ENCODE results near the gene LRRC8E. TPM values are rescaled to one million over a fixed set of nuclear protein-coding genes. Genes with fewer than 3 reads are reported as not detected.
A peak's percentile ranks its signal among the peaks of the same experiment; 100 is the strongest.

The LRRC8E gene
- total RNA-seq, 1 experiment from 2014 or later: 10.3 TPM

DNA sequence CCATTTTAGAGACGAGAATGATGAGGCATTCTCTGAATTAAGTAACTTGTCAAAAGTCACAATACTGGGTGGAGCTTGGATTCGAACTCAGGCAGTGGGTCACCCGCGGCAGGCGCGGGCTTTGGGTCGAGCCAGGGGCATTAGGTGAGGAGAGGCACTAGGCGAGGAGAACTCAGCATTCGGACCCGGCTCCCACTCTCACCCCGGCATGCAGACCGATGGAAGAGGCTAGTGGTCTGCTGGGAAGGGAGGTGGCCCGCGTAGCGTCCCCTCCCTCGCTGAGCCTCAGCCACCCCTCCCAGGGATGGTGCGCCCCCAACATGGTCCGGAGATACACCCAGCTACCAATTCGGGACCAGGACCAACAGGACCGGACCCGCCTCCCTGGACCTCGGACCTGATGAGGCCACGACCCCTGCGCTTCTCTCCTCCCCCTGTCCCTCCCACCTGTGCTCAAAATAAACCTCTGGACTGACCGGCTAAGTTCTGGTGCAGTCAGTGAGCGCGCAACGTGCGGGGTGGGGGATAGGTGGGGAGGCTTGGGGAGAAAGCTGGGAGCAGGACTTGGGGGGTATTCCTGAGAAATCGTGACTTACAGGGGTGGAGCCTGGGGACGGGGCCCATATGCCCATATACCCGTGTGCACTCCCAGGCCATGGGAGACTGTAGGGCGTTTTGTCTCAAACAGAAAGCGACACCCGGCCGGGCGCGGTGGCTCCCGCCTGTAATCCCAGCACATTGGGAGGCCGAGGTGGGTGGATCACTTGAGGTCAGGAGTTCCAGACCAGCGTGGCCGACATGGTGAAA lies 30.5 kb downstream of the LRRC8E start:
- H3K36me3 Mint-ChIP-seq (ENCODE audit: insufficient read depth, unreplicated experiment): peaks cover 27% of the 10 kb centered on the region
- H3K9me3 Mint-ChIP-seq (ENCODE audit: unreplicated experiment): no peaks in the 10 kb centered on the region
- H3K4me1 Mint-ChIP-seq (ENCODE audit: insufficient read depth, unreplicated experiment): peaks cover 19% of the 10 kb centered on the region
- intact Hi-C loops (cut with micrococcal nuclease): no loop called here
- ChIA-PET CTCF (interaction anchor here (0.5 to 2.6 kb wide), 3 partner anchors 10 to 241 kb away, joined by 3 to 7 read pairs (median 3); no protein-coding TSS in a partner anchor), POLR2A (interaction anchor here (0.5 to 3.7 kb wide), 6 partner anchors 10 to 849 kb away, joined by 3 to 61 read pairs (median 12); partner anchors contain the start of genes MAP2K7 and ZNF557)
- H3K4me3 Mint-ChIP-seq (ENCODE audit: unreplicated experiment): no peak overlapping the region
- H3K27me3 Mint-ChIP-seq (ENCODE audit: insufficient read depth, unreplicated experiment): no peaks in the 10 kb centered on the region
- DNase-seq (ENCODE audit: unreplicated experiment): no peak
- no peak overlapping the region for H3K27ac Mint-ChIP-seq (ENCODE audit: low read depth, unreplicated experiment)
- no TSS peak for BruUV-seq (replicated peaks)
- TF ChIP-seq, protein P1, sequence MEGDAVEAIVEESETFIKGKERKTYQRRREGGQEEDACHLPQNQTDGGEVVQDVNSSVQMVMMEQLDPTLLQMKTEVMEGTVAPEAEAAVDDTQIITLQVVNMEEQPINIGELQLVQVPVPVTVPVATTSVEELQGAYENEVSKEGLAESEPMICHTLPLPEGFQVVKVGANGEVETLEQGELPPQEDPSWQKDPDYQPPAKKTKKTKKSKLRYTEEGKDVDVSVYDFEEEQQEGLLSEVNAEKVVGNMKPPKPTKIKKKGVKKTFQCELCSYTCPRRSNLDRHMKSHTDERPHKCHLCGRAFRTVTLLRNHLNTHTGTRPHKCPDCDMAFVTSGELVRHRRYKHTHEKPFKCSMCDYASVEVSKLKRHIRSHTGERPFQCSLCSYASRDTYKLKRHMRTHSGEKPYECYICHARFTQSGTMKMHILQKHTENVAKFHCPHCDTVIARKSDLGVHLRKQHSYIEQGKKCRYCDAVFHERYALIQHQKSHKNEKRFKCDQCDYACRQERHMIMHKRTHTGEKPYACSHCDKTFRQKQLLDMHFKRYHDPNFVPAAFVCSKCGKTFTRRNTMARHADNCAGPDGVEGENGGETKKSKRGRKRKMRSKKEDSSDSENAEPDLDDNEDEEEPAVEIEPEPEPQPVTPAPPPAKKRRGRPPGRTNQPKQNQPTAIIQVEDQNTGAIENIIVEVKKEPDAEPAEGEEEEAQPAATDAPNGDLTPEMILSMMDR (IDR thresholded peaks at IDR 0.05; ENCODE audit: unreplicated experiment): no peak

DNA sequence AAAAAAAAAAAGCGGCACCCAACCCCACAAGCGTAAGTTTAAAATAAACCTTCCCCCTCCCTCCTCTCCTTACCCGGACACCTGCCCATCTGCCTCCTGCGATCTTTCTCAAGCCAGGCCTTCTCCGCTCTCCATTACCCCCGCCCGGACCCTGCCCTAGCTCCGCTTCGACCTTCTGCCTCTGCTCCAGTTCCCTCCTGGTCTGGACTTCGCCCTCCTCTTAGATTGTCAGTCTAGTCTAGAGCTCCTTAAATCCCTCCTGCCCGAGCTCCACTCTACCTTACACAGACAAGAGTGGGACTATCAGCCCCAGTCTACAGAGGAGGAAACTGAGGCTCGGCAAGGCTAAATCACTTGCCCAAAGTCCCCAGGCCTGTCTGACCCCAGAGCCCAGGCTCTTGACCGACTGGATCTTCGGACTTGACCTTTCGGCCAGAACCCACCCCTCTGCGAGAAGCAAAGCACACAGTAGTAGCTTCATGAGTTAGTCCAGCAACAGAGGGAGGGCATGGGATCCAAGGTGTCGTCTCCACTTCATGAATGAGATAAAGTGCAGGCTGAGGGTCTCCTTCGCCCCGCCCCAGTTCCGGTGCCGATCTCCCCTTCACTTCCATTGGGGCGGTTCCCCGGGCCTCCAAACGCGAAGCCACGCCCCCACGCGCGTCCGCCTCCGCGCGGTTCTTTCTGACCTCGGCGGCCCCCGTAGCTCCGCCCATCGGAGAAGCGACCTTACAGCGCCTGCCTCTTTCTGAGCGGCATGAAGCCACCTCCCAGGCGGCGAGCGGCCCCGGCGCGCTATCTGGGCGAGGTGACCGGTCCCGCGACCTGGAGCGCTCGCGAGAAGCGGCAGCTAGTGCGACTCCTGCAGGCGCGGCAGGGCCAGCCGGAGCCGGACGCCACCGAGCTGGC lies 31.6 kb downstream of the LRRC8E start, which contains the start of gene SNAPC2:
Gene SNAPC2, plus strand, starts transcription at position 729 of the 909 bp plus-strand sequence. Its CDS starts 29 bp downstream, at position 758.
- intact Hi-C loops (cut with micrococcal nuclease): loop anchor here (5.0 kb wide), 1 partner anchor 53 kb away; no protein-coding TSS in a partner anchor
- peak within 1 kb of the TSS; percentile 59 for H3K27ac Mint-ChIP-seq (ENCODE audit: low read depth, unreplicated experiment)
- CTCF ChIA-PET: interaction anchor here (0.5 to 3.6 kb wide), 9 partner anchors 9 to 242 kb away, joined by 3 to 15 read pairs (median 4); partner anchors contain the start of gene TIMM44
- no peaks in the 10 kb centered on the region for H3K27me3 Mint-ChIP-seq (ENCODE audit: insufficient read depth, unreplicated experiment)
- H3K4me3 Mint-ChIP-seq (ENCODE audit: unreplicated experiment): peak within 1 kb of the TSS; percentile 88
- BruUV-seq (replicated peaks): no TSS peak
- peak; percentile 94 for DNase-seq (ENCODE audit: unreplicated experiment)
- TF ChIP-seq, protein P1 (IDR thresholded peaks at IDR 0.05; ENCODE audit: unreplicated experiment): no peak
- H3K36me3 Mint-ChIP-seq (ENCODE audit: insufficient read depth, unreplicated experiment): peaks cover 27% of the 10 kb centered on the region
- peaks cover 19% of the 10 kb centered on the region for H3K4me1 Mint-ChIP-seq (ENCODE audit: insufficient read depth, unreplicated experiment)
- POLR2A ChIA-PET: interaction anchor here (0.5 to 2.5 kb wide), 18 partner anchors 10 to 850 kb away, joined by 3 to 61 read pairs (median 4); partner anchors contain the start of genes LRRC8E, MAP2K7, TIMM44 and ZNF557
- no peaks in the 10 kb centered on the region for H3K9me3 Mint-ChIP-seq (ENCODE audit: unreplicated experiment)

DNA sequence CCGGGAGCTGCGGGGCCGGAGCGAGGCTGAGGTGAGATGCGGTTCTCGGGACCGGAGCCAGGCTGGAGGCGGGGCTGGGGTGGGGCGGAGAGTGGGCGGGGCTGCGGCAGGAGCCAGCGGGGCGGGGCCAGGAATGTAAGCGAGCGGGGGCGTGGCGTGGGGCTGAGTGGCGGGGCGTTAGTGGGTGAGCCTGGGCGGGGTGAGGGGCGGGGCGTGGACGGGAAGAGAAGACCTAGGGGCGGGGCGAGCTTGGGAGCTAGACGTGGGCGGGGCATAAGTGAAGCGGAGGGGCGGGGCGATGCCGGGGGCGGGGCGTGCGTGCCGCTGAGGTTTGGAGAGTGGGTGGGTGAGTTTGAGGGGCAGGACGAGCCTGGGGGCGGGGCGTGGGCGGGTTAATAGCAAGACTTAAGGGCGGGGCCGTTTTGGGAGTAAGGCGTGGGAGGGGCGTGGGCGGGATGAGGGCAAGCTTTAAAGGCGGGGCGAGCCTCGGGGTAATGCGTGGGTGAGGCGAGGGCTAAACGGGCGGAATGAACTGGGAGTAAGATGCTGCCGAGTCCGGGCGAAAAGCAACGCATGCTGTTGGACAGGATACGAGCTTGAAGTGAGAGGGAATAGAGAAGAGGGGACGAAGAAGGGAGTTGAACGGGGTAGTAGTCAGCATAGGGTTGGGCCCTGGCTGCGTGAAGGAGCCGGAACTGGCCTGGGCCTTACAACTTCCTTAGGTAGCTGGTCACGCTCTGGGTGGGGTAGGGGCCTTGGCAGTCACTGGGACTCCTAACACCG lies 32.4 kb downstream of the LRRC8E start:
- H3K4me1 Mint-ChIP-seq (ENCODE audit: insufficient read depth, unreplicated experiment): peaks cover 19% of the 10 kb centered on the region
- H3K36me3 Mint-ChIP-seq (ENCODE audit: insufficient read depth, unreplicated experiment): peaks cover 29% of the 10 kb centered on the region
- TF ChIP-seq, protein P1 (IDR thresholded peaks at IDR 0.05; ENCODE audit: unreplicated experiment): no peak
- CTCF ChIA-PET: interaction anchor here (0.5 to 3.6 kb wide), 11 partner anchors 8 to 312 kb away, joined by 3 to 15 read pairs (median 3); partner anchors contain the start of gene TIMM44
- BruUV-seq (replicated peaks): TSS peak; percentile 60
- H3K4me3 Mint-ChIP-seq (ENCODE audit: unreplicated experiment): peak overlapping the region; percentile 88
- POLR2A ChIA-PET: interaction anchor here (0.6 to 2.5 kb wide), 16 partner anchors 9 to 851 kb away, joined by 3 to 61 read pairs (median 4); partner anchors contain the start of genes LRRC8E, MAP2K7, TIMM44 and ZNF557
- peak overlapping the region; percentile 59 for H3K27ac Mint-ChIP-seq (ENCODE audit: low read depth, unreplicated experiment)
- H3K27me3 Mint-ChIP-seq (ENCODE audit: insufficient read depth, unreplicated experiment): no peaks in the 10 kb centered on the region
- DNase-seq (ENCODE audit: unreplicated experiment): peak; percentile 97
- intact Hi-C loops (cut with micrococcal nuclease): loop anchor here (5.0 kb wide), 1 partner anchor 53 kb away; no protein-coding TSS in a partner anchor
- H3K9me3 Mint-ChIP-seq (ENCODE audit: unreplicated experiment): no peaks in the 10 kb centered on the region

Data from MCF 10A (cell line).